Astrocyte of the cerebellum (primary cell): Measurements from ENCODE around the gene FOXRED1.
"Not testable (repeated sequence)": the region's sequence is repeated elsewhere in the genome, so short reads cannot be mapped to it uniquely, and the experiment has no call there.

Source experiments
- DNase-seq: peaks from one replicate; pipeline ENCODE4 v3.0.0-alpha.2; 2011; ENCODE audit warnings: low read depth
- H3K4me3 ChIP-seq: 2 replicates; pipeline ENCODE4 v1.5.1; 2011; ENCODE audit warnings: mild to moderate bottlenecking, low read depth, low read length, moderate library complexity
- in situ Hi-C: cut with HindIII; loops from 2 replicates; pipeline ENCODE4 v1.10.0; 2017; ENCODE audit warnings: low sequenced_read_pairs
- TF ChIP-seq, protein P1 (sequence below): IDR thresholded peaks from 2 replicates; pipeline ENCODE4 v1.5.1; 2012; ENCODE audit warnings: low read length, low read depth, moderate library complexity, mild to moderate bottlenecking; ENCODE audit errors: missing control alignments

The FOXRED1 gene

DNA sequence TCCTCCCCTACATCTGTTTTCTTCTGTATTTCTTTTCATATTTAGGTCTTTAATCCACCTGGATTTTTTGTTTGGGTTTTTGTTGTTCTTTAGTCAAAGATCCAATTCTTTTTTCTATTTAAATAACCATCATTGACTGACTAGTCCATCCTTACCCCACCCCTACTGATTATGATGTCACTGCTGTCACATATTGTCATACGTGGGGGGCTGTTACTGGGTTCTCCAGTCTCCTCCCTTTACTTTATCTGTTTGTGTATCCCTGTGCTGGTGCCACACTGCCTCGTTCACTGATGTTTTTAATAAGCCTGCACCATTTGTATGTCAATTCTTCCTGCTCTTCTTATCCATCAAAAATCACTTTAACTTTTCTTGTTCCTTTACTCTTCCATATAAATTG lies 28.1 kb downstream of the FOXRED1 start:
- no peak overlapping the region for H3K4me3 ChIP-seq
- TF ChIP-seq, protein P1, sequence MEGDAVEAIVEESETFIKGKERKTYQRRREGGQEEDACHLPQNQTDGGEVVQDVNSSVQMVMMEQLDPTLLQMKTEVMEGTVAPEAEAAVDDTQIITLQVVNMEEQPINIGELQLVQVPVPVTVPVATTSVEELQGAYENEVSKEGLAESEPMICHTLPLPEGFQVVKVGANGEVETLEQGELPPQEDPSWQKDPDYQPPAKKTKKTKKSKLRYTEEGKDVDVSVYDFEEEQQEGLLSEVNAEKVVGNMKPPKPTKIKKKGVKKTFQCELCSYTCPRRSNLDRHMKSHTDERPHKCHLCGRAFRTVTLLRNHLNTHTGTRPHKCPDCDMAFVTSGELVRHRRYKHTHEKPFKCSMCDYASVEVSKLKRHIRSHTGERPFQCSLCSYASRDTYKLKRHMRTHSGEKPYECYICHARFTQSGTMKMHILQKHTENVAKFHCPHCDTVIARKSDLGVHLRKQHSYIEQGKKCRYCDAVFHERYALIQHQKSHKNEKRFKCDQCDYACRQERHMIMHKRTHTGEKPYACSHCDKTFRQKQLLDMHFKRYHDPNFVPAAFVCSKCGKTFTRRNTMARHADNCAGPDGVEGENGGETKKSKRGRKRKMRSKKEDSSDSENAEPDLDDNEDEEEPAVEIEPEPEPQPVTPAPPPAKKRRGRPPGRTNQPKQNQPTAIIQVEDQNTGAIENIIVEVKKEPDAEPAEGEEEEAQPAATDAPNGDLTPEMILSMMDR = no peak
- in situ Hi-C loops = no loop called here
- no peak for DNase-seq

DNA sequence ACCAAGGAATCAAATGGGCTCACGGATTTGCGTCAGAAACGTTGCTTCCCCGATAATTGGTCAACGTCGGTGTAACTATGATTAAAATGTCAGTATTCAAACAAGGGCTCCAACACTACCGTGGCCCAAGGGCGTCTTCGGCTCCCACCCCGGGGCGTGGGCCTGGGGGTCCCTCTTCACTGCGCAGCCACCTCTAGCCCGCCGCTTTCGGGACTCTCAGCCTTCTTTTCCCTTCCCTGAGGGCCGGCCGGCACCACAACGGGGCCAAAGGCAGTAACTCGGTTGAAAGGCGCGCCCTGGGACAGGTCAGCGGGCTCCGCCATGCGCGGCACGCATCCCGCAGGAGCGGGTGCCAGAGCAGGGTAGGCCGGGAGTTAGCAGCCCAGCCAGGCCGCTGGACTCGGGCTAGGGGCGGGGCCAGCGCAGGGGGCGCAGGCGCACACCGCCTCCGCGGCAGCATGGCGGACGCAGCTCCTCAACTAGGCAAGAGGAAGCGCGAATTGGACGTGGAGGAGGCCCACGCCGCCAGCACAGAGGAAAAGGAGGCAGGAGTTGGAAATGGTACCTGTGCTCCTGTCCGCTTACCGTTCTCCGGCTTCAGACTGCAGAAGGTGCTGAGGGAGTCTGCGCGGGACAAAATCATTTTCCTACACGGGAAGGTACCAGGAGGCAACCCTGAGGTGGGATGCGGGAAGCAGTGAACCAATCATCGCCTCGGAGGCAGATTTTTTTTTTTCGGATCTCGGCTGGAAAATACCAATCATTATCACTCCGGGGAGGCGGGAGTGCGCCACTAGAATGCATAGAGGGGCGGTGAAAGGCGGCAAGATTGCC lies 34.9 kb downstream of the FOXRED1 start, which contains the start of gene DCPS:
TSS of gene DCPS (plus strand) at position 438 of the 834 bp plus-strand sequence. CDS start at position 459, 21 bp downstream.
- peak within 1 kb of the TSS; percentile 73 for H3K4me3 ChIP-seq
- TF ChIP-seq, protein P1 = no peak
- in situ Hi-C loops = no loop called here
- peak; percentile 69 for DNase-seq

DNA sequence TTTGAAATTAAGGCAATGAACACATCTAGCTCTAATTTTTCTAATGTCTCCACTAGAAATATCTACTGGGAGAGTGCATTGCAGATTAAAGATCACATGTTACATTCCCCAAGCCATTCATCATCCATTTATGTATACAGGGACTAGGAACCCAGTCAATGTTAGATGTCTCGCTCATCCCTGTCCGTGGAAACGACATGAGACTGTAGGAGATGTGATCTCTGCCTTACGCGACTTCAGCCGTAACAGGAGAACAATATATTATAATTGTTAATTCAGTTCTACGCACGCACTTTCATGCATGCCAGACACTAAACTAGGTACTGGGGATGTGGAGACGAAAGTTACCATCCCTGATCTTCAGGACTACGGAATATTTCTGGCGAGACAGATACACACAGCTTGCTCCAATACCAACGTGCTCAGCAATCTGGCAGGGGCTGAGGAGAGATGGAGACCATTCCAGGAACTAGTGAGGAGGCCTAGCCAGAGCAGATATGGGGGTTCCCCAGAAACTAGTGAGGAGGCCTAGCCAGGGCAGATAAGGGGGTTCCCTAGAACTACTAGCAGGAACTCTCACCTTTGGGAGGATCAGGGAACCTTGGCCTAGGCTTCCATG lies 35.6 kb downstream of the FOXRED1 start:
- DNase-seq = no peak
- H3K4me3 ChIP-seq = peak overlapping the region; percentile 73
- in situ Hi-C loops = no loop called here
- TF ChIP-seq, protein P1 = no peak

DNA sequence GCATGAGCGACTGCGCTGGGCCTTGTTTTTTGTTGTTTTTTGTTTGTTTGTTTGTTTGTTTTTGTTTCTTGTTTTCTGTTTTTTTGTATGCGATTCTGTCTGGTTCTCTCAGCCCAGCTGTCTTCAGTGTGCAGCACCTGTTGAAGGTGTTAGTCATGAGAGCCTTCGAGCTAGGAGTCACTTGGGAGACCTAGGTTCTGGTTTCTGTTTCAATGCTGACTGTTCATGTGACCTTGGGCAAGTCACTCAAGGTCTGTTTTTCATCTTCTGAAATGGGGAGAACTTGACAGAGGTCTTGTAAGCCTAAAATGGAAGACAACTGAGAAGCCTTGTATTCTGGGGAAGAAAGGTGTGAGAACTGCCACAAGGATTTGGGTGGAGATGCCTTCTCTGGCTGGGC lies 36.7 kb downstream of the FOXRED1 start:
- TF ChIP-seq, protein P1 = no peak
- DNase-seq = no peak
- H3K4me3 ChIP-seq = no peak overlapping the region
- in situ Hi-C loops = no loop called here

DNA sequence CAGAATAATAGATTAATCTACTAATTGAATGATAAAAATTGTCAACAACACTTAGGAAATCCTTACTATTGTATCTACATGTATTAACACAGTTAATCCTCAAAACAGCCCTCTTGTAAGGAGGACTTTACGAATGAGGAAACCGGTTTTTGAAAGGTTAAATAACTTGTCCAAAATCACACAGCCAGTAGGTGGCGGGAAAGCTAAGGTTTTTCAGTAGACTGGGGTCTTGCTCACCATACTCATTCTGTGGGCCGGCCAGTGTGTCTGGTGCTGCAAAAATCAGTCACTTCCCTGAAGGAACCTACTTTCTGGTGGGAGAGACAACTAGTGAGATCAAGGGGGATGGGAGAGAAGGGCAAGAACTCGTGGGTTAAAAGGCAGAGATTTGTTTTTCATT lies 38.8 kb downstream of the FOXRED1 start:
- TF ChIP-seq, protein P1 = peak; percentile 60
- in situ Hi-C loops = no loop called here
- no peak overlapping the region for H3K4me3 ChIP-seq
- DNase-seq = peak; percentile 53

DNA sequence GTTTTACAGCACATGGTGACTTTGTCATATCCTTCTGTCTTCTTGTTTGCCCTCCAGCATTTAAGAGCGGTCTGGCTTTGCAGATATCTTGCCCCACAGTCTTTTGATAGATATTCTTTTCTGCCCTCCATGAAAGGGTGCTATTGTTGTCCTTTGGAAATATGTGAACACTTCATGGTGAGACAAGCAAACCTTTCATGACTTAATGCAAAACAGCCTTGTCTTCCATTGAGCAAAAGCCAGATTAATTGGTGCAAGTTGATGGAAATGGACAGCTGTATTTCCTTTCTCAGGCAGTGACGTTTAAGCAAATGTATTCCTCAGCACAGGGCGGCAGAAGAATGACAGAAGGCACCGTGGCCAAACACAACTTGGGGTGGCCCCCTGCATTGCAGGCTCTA lies 39.3 kb downstream of the FOXRED1 start:
- H3K4me3 ChIP-seq = no peak overlapping the region
- TF ChIP-seq, protein P1 = no peak
- no peak for DNase-seq
- in situ Hi-C loops = no loop called here

DNA sequence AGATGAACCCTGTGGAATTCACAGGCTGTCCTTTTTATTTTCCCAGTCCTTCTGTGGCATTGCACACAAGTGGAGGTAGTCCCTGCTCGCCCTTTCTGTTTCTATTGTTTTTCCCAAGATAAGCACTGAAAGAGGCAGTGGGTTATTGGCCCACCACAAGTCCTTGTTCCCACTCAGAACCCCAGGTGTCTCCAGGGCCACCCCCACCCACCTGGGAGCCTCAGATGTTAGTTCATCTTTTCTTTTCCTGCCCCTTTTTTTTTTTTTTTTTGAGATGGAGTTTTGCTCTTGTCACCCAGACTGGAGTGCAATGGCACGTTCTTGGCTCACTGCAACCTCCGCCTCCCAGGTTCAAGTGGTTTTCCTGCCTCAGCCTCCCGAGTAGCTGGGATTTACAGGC lies 39.8 kb downstream of the FOXRED1 start:
- in situ Hi-C loops, DNase-seq, H3K4me3 ChIP-seq: not testable (repeated sequence)
